Neuronal stem cell (in vitro differentiated cells): ENCODE results near the gene CADPS.

ENCODE experiments used
- DNase-seq: peaks from one replicate; pipeline ENCODE4 v3.0.0-alpha.2; 2013; ENCODE audit warnings: low spot score
- H2AFZ ChIP-seq: one replicate; pipeline ENCODE4 v1.6.1; 2013; ENCODE audit warnings: mild to moderate bottlenecking, low read length, inconsistent platforms
- H2AK5ac ChIP-seq: 2 replicates; pipeline ENCODE4 v1.6.1; 2013; ENCODE audit warnings: low read depth, mild to moderate bottlenecking, inconsistent platforms, low read length, moderate library complexity, mixed read lengths
- H2BK120ac ChIP-seq: 2 replicates; pipeline ENCODE4 v1.6.1; 2013; ENCODE audit warnings: low read depth, mild to moderate bottlenecking, inconsistent platforms, low read length, moderate library complexity, mixed read lengths
- H2BK12ac ChIP-seq: one replicate; pipeline ENCODE4 v1.6.1; 2013; ENCODE audit warnings: low read length, inconsistent platforms
- H2BK15ac ChIP-seq: 2 replicates; pipeline ENCODE4 v1.6.1; 2013; ENCODE audit warnings: mild to moderate bottlenecking, low read length, inconsistent platforms, mixed read lengths
- H2BK5ac ChIP-seq: one replicate; pipeline ENCODE4 v1.6.1; 2013; ENCODE audit warnings: inconsistent platforms, mild to moderate bottlenecking, low read length, moderate library complexity
- H3K14ac ChIP-seq: one replicate; pipeline ENCODE4 v1.6.1; 2013; ENCODE audit warnings: low read length, inconsistent platforms
- H3K18ac ChIP-seq: 2 replicates; pipeline ENCODE4 v1.6.1; 2013; ENCODE audit warnings: low read length, inconsistent platforms
- H3K23ac ChIP-seq: 2 replicates; pipeline ENCODE4 v1.6.1; 2013; ENCODE audit warnings: low read depth, mild to moderate bottlenecking, mixed read lengths, low read length, inconsistent platforms; ENCODE audit not compliant: poor library complexity
- H3K27ac ChIP-seq: replicated peaks from 3 replicates; pipeline ENCODE4 v1.5.1; 2013; ENCODE audit warnings: low read length, inconsistent platforms
- H3K27me3 ChIP-seq, 3 experiments: 2 replicates each; pipeline ENCODE4 v1.6.1; 2013; ENCODE audit warnings: low read length in 3 of 3, mild to moderate bottlenecking in 2 of 3, inconsistent platforms in 1 of 3, low read depth in 1 of 3, mixed read lengths in 1 of 3, moderate library complexity in 1 of 3; ENCODE audit not compliant: control insufficient read depth in 3 of 3, insufficient read depth in 3 of 3
- H3K36me3 ChIP-seq, 2 donors: replicated peaks in 1 of 2; 2 replicates each; pipeline ENCODE4 v1.6.1; 2013; ENCODE audit warnings: low read length in 2 of 2; ENCODE audit not compliant: control insufficient read depth in 2 of 2, insufficient read depth in 2 of 2
- H3K4ac ChIP-seq: 2 replicates; pipeline ENCODE4 v1.6.1; 2013; ENCODE audit warnings: inconsistent platforms, mild to moderate bottlenecking, low read length, moderate library complexity
- H3K4me1 ChIP-seq, 2 donors: 1 replicate in 1 of 2; 2 replicates in 1 of 2; pipeline ENCODE4 v1.6.1; 2013; ENCODE audit warnings: low read length in 2 of 2, low read depth in 1 of 2; ENCODE audit not compliant: control insufficient read depth in 2 of 2, insufficient read depth in 1 of 2
- H3K4me2 ChIP-seq: one replicate; pipeline ENCODE4 v1.6.1; 2013; ENCODE audit warnings: mild to moderate bottlenecking, low read length, inconsistent platforms; ENCODE audit not compliant: insufficient read depth, poor library complexity, severe bottlenecking
- H3K4me3 ChIP-seq, 2 donors: 2 replicates each; pipeline ENCODE4 v1.5.1; 2013; ENCODE audit warnings: low read length in 2 of 2, mild to moderate bottlenecking in 2 of 2, inconsistent platforms in 1 of 2, moderate library complexity in 1 of 2
- H3K79me1 ChIP-seq: one replicate; pipeline ENCODE4 v1.6.1; 2013; ENCODE audit warnings: low read depth, mild to moderate bottlenecking, inconsistent platforms, low read length, moderate library complexity
- H3K9ac ChIP-seq: one replicate; pipeline ENCODE4 v1.6.1; 2013; ENCODE audit warnings: mild to moderate bottlenecking, low read depth, low read length, inconsistent platforms; ENCODE audit not compliant: poor library complexity
- H3K9me3 ChIP-seq, 2 donors: replicated peaks in 1 of 2; 2 replicates each; pipeline versions ENCODE3 to v1.6.1; 2013; ENCODE audit warnings: low read length in 2 of 2, mild to moderate bottlenecking in 2 of 2, inconsistent platforms in 1 of 2, low read depth in 1 of 2, mixed read lengths in 1 of 2, moderate library complexity in 1 of 2; ENCODE audit not compliant: control insufficient read depth in 2 of 2, insufficient read depth in 1 of 2
- H4K8ac ChIP-seq: one replicate; pipeline ENCODE4 v1.6.1; 2013; ENCODE audit warnings: low read depth, mild to moderate bottlenecking, inconsistent platforms, low read length, moderate library complexity
- H4K91ac ChIP-seq: one replicate; pipeline ENCODE4 v1.6.1; 2013; ENCODE audit warnings: low read length, low read depth, mild to moderate bottlenecking, inconsistent platforms; ENCODE audit not compliant: poor library complexity
- WGBS, 2 donors: extraction: QIAGEN DNeasy Blood & Tissue Kit; methylation state at CpG; one replicate each; pipeline ENCODE4 v1.1.7; 2013; ENCODE audit warnings: missing lambda C conversion rate in 2 of 2, mixed read lengths in 1 of 2; ENCODE audit not compliant: insufficient read length in 2 of 2, insufficient replicate concordance in 1 of 2; ENCODE audit errors: extremely low coverage in 2 of 2; 5-methylcytosine and 5-hydroxymethylcytosine counted together

CADPS gene

GRCh38 chr3:62433396-62433795 is 441.8 kb downstream of the CADPS start:
- Histone ChIP-seq H2BK12ac (no peak overlapping the region), H3K18ac (no peak overlapping the region), H4K8ac (no peak overlapping the region), H3K4me1 (peaks cover 0 to 16% of the 10 kb centered on the region in 2 donors), H2BK5ac (no peak overlapping the region), H2AFZ (no peak overlapping the region), H3K36me3 (no peaks in the 10 kb centered on the region), H3K14ac (no peak overlapping the region), H3K9ac (no peak overlapping the region), H3K4me3 (no peak overlapping the region), H3K9me3 (peaks cover 1 to 5% of the 10 kb centered on the region in 2 donors), H3K27ac (no peak overlapping the region), H2AK5ac (no peak overlapping the region), H3K27me3 (peaks cover 0 to 89% (median 11%) of the 10 kb centered on the region in 3 experiments), H3K23ac (no peak overlapping the region), H3K4me2 (no peak overlapping the region), H3K79me1 (no peaks in the 10 kb centered on the region), H2BK120ac (no peak overlapping the region), H2BK15ac (no peak overlapping the region), H4K91ac (no peak overlapping the region), H3K4ac (no peak overlapping the region)
- WGBS, 2 donors: no CpG with 5 or more reads among the region's 8 CpGs
- DNase-seq: no peak

GRCh38 chr3:62421207-62421606 is 454.0 kb downstream of the CADPS start:
- no peak overlapping the region for H3K4ac ChIP-seq
- no CpG with 5 or more reads among the region's 10 CpGs for WGBS, 2 donors

GRCh38 chr3:62416144-62416543 is 459.1 kb downstream of the CADPS start:
- Histone ChIP-seq H3K36me3 (no peaks in the 10 kb centered on the region), H4K8ac (no peak overlapping the region), H3K4me1 (peaks cover 19 to 24% of the 10 kb centered on the region in 2 donors), H3K14ac (no peak overlapping the region), H2AFZ (no peak overlapping the region), H3K9ac (no peak overlapping the region), H2AK5ac (no peak overlapping the region), H2BK15ac (no peak overlapping the region), H3K4ac (no peak overlapping the region), H3K4me3 (no peak overlapping the region), H3K18ac (no peak overlapping the region), H3K23ac (no peak overlapping the region), H2BK12ac (no peak overlapping the region), H2BK120ac (no peak overlapping the region), H3K9me3 (peaks cover 0 to 9% of the 10 kb centered on the region in 2 donors), H3K27ac (peak overlapping the region; percentile 68), H3K27me3 (peaks cover 0 to 55% (median 32%) of the 10 kb centered on the region in 3 experiments), H2BK5ac (no peak overlapping the region), H3K79me1 (no peaks in the 10 kb centered on the region), H3K4me2 (no peak overlapping the region), H4K91ac (no peak overlapping the region)
- WGBS, 2 donors: no CpG with 5 or more reads among the region's 3 CpGs
- DNase-seq: peak; percentile 38

More at GRCh38 chr3:62421207-62421606, 454.0 kb downstream of the CADPS start:
- peak; percentile 27 for DNase-seq
- Histone ChIP-seq H3K27ac (no peak overlapping the region), H3K18ac (no peak overlapping the region), H3K9ac (no peak overlapping the region), H3K14ac (no peak overlapping the region), H4K91ac (no peak overlapping the region), H3K4me2 (peak overlapping the region; percentile 21), H2BK120ac (no peak overlapping the region), H2AK5ac (no peak overlapping the region), H3K4me1 (peaks cover 7 to 22% of the 10 kb centered on the region in 2 donors), H2BK5ac (no peak overlapping the region), H3K36me3 (no peaks in the 10 kb centered on the region), H4K8ac (no peak overlapping the region), H3K79me1 (no peaks in the 10 kb centered on the region), H2BK15ac (no peak overlapping the region), H3K9me3 (peaks cover 0 to 2% of the 10 kb centered on the region in 2 donors), H3K23ac (no peak overlapping the region), H3K4me3 (no peak overlapping the region), H3K27me3 (peaks cover 0 to 83% (median 22%) of the 10 kb centered on the region in 3 experiments), H2BK12ac (no peak overlapping the region), H2AFZ (no peak overlapping the region)

GRCh38 chr3:62415312-62415801 is 459.9 kb downstream of the CADPS start:
- peaks cover 18 to 19% of the 10 kb centered on the region in 2 donors for H3K4me1 ChIP-seq
- peak; percentile 95 for DNase-seq
- H3K79me1 ChIP-seq: no peaks in the 10 kb centered on the region
- no peak overlapping the region for H3K9ac ChIP-seq
- H3K4me2 ChIP-seq: peak overlapping the region; percentile 60
- H2BK15ac ChIP-seq: no peak overlapping the region
- H4K91ac ChIP-seq: no peak overlapping the region
- H4K8ac ChIP-seq: no peak overlapping the region
- H2BK5ac ChIP-seq: no peak overlapping the region
- H3K27me3 ChIP-seq: peaks cover 0 to 57% (median 39%) of the 10 kb centered on the region in 3 experiments
- no peak overlapping the region for H2AFZ ChIP-seq
- H3K27ac ChIP-seq: peak overlapping the region; percentile 75
- WGBS, 2 donors: no CpG with 5 or more reads among the region's 9 CpGs
- H2AK5ac ChIP-seq: no peak overlapping the region
- H2BK12ac ChIP-seq: no peak overlapping the region
- H3K9me3 ChIP-seq: peaks cover 0 to 9% of the 10 kb centered on the region in 2 donors
- H3K14ac ChIP-seq: no peak overlapping the region
- no peak overlapping the region for H3K4me3 ChIP-seq
- H3K18ac ChIP-seq: no peak overlapping the region
- H2BK120ac ChIP-seq: no peak overlapping the region
- H3K23ac ChIP-seq: no peak overlapping the region
- H3K36me3 ChIP-seq: no peaks in the 10 kb centered on the region
- H3K4ac ChIP-seq: no peak overlapping the region
